Measurements from ENCODE around the gene EXOC3L4. TPM values are rescaled to one million over a fixed set of nuclear protein-coding genes. Genes with fewer than 3 reads are reported as not detected.

EXOC3L4 gene
- total RNA-seq, 2 experiments from 2014 or later, result not detected

- no peaks in the 10 kb centered on the region for H3K36me3 Mint-ChIP-seq (ENCODE audit: low read depth)
- ATAC-seq (no peak), DNase-seq (no peak)
- peaks cover 22% of the 10 kb centered on the region for H3K27me3 Mint-ChIP-seq
- peaks cover 9% of the 10 kb centered on the region for H3K4me1 Mint-ChIP-seq
- ChIA-PET CTCF (interaction anchor here (0.6 kb wide), 1 partner anchor 34 kb away, joined by 8 read pairs; no protein-coding TSS in a partner anchor), POLR2A (no interaction called here)
- intact Hi-C loops (cut with DNase I, micrococcal nuclease), result no loop called here
- H3K9me3 Mint-ChIP-seq (ENCODE audit: low read depth), result no peaks in the 10 kb centered on the region
- H3K27ac Mint-ChIP-seq, result no peak overlapping the region
- no peak overlapping the region for H3K4me3 Mint-ChIP-seq
Measured at GRCh38 chr14:103059556-103059955, 35.0 kb upstream of the EXOC3L4 start.

GRCh38 chr14:103061482-103061976, 33.0 kb upstream of the EXOC3L4 start:
- Mint-ChIP-seq H3K36me3 (ENCODE audit: low read depth) (no peaks in the 10 kb centered on the region), H3K4me3 (no peak overlapping the region), H3K27ac (no peak overlapping the region), H3K4me1 (peaks cover 5% of the 10 kb centered on the region), H3K9me3 (ENCODE audit: low read depth) (no peaks in the 10 kb centered on the region), H3K27me3 (peaks cover 17% of the 10 kb centered on the region)
- DNase-seq (no peak), ATAC-seq (no peak)
- CTCF ChIA-PET, result interaction anchor here (0.6 kb wide), 1 partner anchor 63 kb away, joined by 3 read pairs; no protein-coding TSS in a partner anchor
- intact Hi-C loops (cut with DNase I, micrococcal nuclease), result no loop called here
- POLR2A ChIA-PET, result no interaction called here

- H3K36me3 Mint-ChIP-seq (ENCODE audit: low read depth), result no peaks in the 10 kb centered on the region
- DNase-seq, result no peak
- intact Hi-C loops (cut with DNase I, micrococcal nuclease), result no loop called here
- H3K4me3 Mint-ChIP-seq, result no peak overlapping the region
- no peaks in the 10 kb centered on the region for H3K4me1 Mint-ChIP-seq
- ChIA-PET POLR2A (no interaction called here), CTCF (interaction anchor here (0.8 kb wide), 1 partner anchor 8 kb away, joined by 3 read pairs; no protein-coding TSS in a partner anchor)
- peaks cover 10% of the 10 kb centered on the region for H3K27me3 Mint-ChIP-seq
- H3K27ac Mint-ChIP-seq, result no peak overlapping the region
- no peaks in the 10 kb centered on the region for H3K9me3 Mint-ChIP-seq (ENCODE audit: low read depth)
- no peak for ATAC-seq
Measured at GRCh38 chr14:103064436-103064835, 30.1 kb upstream of the EXOC3L4 start.

DNA sequence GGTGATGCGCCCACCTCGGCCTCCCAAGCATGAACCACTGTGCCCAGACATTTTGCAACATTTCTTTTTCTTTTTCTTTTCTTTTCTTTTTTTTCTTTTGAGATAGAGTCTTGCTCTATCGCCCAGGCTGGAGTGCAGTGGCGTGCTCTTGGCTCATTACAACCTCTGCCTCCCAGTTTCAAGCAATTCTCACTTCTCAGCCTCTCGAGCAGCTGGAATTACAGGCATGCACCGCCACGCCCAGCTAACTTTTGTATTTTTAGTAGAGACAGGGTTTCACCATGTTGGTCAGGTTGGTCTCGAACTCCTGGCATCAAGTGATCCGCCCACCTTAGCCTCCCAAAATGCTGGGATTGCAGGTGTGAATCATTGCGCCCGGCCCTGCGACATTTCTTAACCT, 29.5 kb upstream of the EXOC3L4 start:
- POLR2A ChIA-PET, result no interaction called here
- no peak overlapping the region for H3K4me3 Mint-ChIP-seq
- no peak overlapping the region for H3K27ac Mint-ChIP-seq
- CTCF ChIA-PET, result interaction anchor here (0.8 kb wide), 1 partner anchor 8 kb away, joined by 3 read pairs; no protein-coding TSS in a partner anchor
- H3K36me3 Mint-ChIP-seq (ENCODE audit: low read depth), result no peaks in the 10 kb centered on the region
- H3K27me3 Mint-ChIP-seq, result peaks cover 13% of the 10 kb centered on the region
- ATAC-seq, result no peak
- no peaks in the 10 kb centered on the region for H3K4me1 Mint-ChIP-seq
- no peak for DNase-seq
- H3K9me3 Mint-ChIP-seq (ENCODE audit: low read depth), result no peaks in the 10 kb centered on the region
- intact Hi-C loops (cut with DNase I, micrococcal nuclease), result no loop called here

DNA sequence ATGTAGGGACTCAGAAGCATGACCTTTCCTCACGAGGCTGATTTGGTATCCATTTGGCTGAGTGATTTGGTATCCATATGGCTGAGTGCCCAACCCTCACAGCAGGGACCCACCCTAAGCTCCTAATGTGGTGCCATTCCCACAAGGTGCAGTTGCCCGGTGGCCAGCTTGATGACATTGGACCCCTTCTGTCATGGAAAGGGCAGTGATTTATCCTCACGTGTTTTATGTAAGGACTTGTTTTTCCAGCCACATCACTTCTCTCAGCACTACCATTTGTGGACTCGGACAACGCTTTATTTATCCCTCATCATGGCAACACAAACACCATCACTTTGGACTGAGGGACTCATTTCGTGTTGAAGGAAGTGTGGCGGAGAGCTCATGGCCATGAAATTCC, 28.7 kb upstream of the EXOC3L4 start:
- Mint-ChIP-seq H3K36me3 (ENCODE audit: low read depth) (no peaks in the 10 kb centered on the region), H3K4me1 (no peaks in the 10 kb centered on the region), H3K27me3 (peaks cover 10% of the 10 kb centered on the region), H3K9me3 (ENCODE audit: low read depth) (no peaks in the 10 kb centered on the region), H3K4me3 (no peak overlapping the region), H3K27ac (no peak overlapping the region)
- intact Hi-C loops (cut with DNase I, micrococcal nuclease), result no loop called here
- ChIA-PET POLR2A (no interaction called here), CTCF (no interaction called here)
- no peak for DNase-seq
- no peak for ATAC-seq

GRCh38 chr14:103066399-103066798, 28.1 kb upstream of the EXOC3L4 start:
- Mint-ChIP-seq H3K27ac (no peak overlapping the region), H3K9me3 (ENCODE audit: low read depth) (no peaks in the 10 kb centered on the region), H3K36me3 (ENCODE audit: low read depth) (no peaks in the 10 kb centered on the region), H3K4me1 (no peaks in the 10 kb centered on the region), H3K4me3 (no peak overlapping the region), H3K27me3 (peaks cover 10% of the 10 kb centered on the region)
- CTCF ChIA-PET, result no interaction called here
- ATAC-seq (no peak), DNase-seq (no peak)
- POLR2A ChIA-PET, result no interaction called here
- intact Hi-C loops (cut with DNase I, micrococcal nuclease), result no loop called here

GRCh38 chr14:103067231-103067954, 27.1 kb upstream of the EXOC3L4 start:
- intact Hi-C loops (cut with DNase I, micrococcal nuclease), result no loop called here
- DNase-seq (no peak), ATAC-seq (no peak)
- Mint-ChIP-seq H3K4me3 (no peak overlapping the region), H3K36me3 (ENCODE audit: low read depth) (no peaks in the 10 kb centered on the region), H3K27ac (no peak overlapping the region), H3K4me1 (no peaks in the 10 kb centered on the region), H3K9me3 (ENCODE audit: low read depth) (no peaks in the 10 kb centered on the region), H3K27me3 (peaks cover 10% of the 10 kb centered on the region)
- CTCF ChIA-PET, result no interaction called here
- POLR2A ChIA-PET, result interaction anchor here (0.6 kb wide), 1 partner anchor 10 kb away, joined by 4 read pairs; the partner anchor contains the start of gene CDC42BPB

- ChIA-PET POLR2A (no interaction called here), CTCF (no interaction called here)
- ATAC-seq, result no peak
- Mint-ChIP-seq H3K9me3 (ENCODE audit: low read depth) (no peaks in the 10 kb centered on the region), H3K36me3 (ENCODE audit: low read depth) (no peaks in the 10 kb centered on the region), H3K4me1 (no peaks in the 10 kb centered on the region), H3K27me3 (peaks cover 10% of the 10 kb centered on the region), H3K4me3 (no peak overlapping the region), H3K27ac (no peak overlapping the region)
- intact Hi-C loops (cut with DNase I, micrococcal nuclease), result no loop called here
- no peak for DNase-seq
Measured at GRCh38 chr14:103068351-103069073, 26.0 kb upstream of the EXOC3L4 start.

DNA sequence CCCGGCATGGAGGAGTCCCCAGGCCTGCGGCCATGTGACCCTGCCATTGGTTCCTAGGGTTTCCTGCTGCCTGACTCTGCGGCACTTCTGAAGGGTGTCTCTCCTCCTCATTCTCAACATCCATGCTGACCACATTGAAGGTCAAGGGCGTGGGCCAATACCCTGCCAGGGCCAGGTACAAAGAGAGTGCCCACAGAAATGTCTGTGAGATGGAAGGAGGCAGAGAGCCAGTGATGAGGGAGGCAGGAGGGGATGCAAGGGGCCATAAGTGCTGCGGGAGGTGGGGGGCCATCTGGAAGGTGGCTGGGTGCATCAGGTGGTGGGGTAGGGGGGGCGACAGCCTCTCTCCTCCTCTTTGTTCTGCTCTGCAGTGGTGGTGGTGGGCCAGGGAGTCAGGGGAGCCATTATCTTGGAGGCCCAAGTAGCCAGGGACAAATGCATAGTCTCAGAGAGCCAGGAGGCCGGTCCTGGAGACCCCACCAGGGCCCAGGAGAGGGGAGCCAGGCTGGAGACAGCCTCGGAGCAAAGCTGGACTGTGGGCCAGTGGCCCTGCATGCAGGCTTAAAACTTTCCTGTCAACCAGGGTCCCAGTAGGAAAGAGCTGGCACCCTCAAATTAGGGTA, 24.2 kb upstream of the EXOC3L4 start:
- ATAC-seq (no peak), DNase-seq (no peak)
- Mint-ChIP-seq H3K36me3 (ENCODE audit: low read depth) (no peaks in the 10 kb centered on the region), H3K4me1 (no peaks in the 10 kb centered on the region), H3K27ac (no peak overlapping the region), H3K9me3 (ENCODE audit: low read depth) (no peaks in the 10 kb centered on the region), H3K27me3 (peaks cover 9% of the 10 kb centered on the region), H3K4me3 (no peak overlapping the region)
- ChIA-PET CTCF (no interaction called here), POLR2A (interaction anchor here (0.7 kb wide), 1 partner anchor 195 kb away, joined by 4 read pairs; no protein-coding TSS in a partner anchor)
- intact Hi-C loops (cut with DNase I, micrococcal nuclease), result loop anchor here in 1 of 2 experiments (10.0 kb wide), 2 partner anchors 314 to 454 kb away; partner anchors contain the start of genes CKB, MARK3 and TRMT61A

- no peaks in the 10 kb centered on the region for H3K9me3 Mint-ChIP-seq (ENCODE audit: low read depth)
- no peak overlapping the region for H3K4me3 Mint-ChIP-seq
- H3K27me3 Mint-ChIP-seq, result peaks cover 7% of the 10 kb centered on the region
- POLR2A ChIA-PET, result interaction anchor here (0.7 kb wide), 1 partner anchor 194 kb away, joined by 4 read pairs; no protein-coding TSS in a partner anchor
- no peak for DNase-seq
- CTCF ChIA-PET, result no interaction called here
- no peak for ATAC-seq
- intact Hi-C loops (cut with DNase I, micrococcal nuclease), result loop anchor here in 1 of 2 experiments (10.0 kb wide), 2 partner anchors 314 to 454 kb away; partner anchors contain the start of genes CKB, MARK3 and TRMT61A
- no peaks in the 10 kb centered on the region for H3K36me3 Mint-ChIP-seq (ENCODE audit: low read depth)
- no peaks in the 10 kb centered on the region for H3K4me1 Mint-ChIP-seq
- H3K27ac Mint-ChIP-seq, result no peak overlapping the region
Measured at GRCh38 chr14:103070971-103071542, 23.5 kb upstream of the EXOC3L4 start.

DNA sequence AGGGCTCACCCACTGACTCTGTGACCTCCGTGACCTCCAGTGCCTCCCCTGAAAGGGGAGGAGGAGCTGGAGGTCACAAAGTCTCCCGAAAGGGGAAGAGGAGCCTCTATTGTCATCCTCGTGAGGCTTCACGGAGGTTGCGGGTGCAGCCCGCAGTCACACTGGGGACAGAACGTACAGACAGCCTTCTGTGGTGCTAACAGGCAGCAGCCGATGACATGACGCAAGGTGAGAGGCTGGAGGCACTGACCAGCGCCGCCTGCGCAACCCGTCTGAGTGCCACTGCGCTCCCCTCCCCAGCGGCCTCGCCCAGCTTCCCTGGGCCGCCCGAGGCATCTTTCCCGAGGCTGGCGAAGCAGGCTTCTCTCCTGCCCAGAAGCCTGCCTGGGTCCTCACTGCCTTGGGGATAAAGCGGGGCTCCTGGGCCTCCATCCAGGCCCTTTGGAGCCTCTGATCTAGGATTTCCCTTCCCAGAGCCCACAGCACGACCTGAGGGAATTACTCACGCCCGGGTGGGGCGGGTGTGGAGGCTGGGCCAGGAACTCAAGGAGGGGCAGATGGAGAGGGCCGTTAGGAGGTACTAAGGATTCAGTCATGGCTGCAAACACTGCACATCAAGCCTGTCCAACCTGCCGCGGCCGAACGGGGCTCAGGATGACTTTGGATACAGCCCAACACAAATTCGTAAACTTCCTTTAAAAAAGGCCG, 22.8 kb upstream of the EXOC3L4 start:
- Mint-ChIP-seq H3K9me3 (ENCODE audit: low read depth) (no peaks in the 10 kb centered on the region), H3K36me3 (ENCODE audit: low read depth) (no peaks in the 10 kb centered on the region), H3K4me3 (no peak overlapping the region), H3K27ac (no peak overlapping the region), H3K27me3 (peaks cover 7% of the 10 kb centered on the region), H3K4me1 (no peaks in the 10 kb centered on the region)
- DNase-seq (no peak), ATAC-seq (no peak)
- CTCF ChIA-PET, result no interaction called here
- POLR2A ChIA-PET, result no interaction called here
- intact Hi-C loops (cut with DNase I, micrococcal nuclease), result loop anchor here in 1 of 2 experiments (10.0 kb wide), 2 partner anchors 313 to 453 kb away; partner anchors contain the start of genes CKB, MARK3 and TRMT61A

Measured in activated CD4-positive, alpha-beta T cell treated with anti-CD3 and anti-CD28 coated beads for 36 hours (primary cell).